HG02885 (cell line): ENCODE data around the gene RPA1.
"Not testable (repeated sequence)": the region's sequence is repeated elsewhere in the genome, so short reads cannot be mapped to it uniquely, and the experiment has no call there.

Experiments used
- ATAC-seq: cut with Tn5 transposase; IDR thresholded peaks from one replicate; pipeline ENCODE4 v1.9.1; 2021; ENCODE audit warnings: mild to moderate bottlenecking; ENCODE audit not compliant: unreplicated experiment, poor library complexity

RPA1 gene

DNA sequence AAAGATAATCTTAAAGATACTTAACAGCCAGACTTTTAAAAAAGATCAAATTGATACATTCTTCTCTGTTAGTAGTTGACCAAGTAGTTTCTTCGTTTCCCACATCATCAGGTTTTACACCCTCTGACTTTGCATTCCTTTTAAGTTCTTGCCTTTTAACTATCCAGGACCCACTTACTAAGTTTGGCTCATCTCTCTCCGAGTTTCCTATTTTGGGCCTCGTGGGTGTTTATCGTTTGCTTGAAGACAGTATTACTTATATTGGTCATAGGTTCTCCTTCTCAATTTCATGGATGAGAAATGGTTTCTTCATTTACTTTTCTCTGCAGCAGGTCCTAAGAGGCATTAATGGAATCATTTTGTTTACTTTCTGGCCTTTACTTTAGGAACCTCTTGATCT, 43.2 kb downstream of the RPA1 start:
- ATAC-seq: no peak

DNA sequence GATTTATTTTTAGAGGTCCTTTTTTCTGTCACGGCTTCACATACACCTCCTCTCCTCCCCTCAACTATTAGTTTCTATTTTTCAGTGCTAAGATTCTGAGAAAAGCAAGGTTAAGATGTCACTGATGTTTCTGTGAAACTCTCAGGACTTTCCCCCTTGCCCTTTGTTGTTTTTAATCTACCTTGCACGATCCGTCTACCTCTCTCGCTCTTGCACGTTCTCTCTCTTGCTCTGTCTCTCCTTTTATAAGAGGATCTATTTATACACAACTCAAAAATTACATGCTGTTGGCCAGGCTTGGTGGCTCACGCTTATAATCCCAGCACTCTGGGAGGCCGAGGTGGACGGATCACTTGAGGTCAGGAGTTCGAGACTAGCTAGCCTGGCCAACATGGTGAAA, 43.6 kb downstream of the RPA1 start:
- no peak for ATAC-seq

DNA sequence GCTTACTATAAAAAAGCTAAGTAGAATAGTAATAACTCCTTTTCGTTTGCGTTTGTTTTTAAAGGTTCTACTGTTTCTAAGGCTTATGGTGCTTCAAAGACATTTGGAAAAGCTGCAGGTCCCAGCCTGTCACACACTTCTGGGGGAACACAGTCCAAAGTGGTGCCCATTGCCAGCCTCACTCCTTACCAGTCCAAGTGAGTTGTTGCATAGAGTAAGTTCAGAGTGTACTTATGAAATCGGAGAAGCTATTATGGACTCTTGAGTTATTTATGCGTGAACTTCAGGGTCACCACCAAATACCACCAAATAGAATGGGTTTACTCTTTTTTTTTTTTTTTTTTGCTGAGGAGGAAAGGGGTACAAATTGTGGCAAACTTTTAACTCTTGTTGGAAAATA, 45.8 kb downstream of the RPA1 start:
- ATAC-seq: no peak

DNA sequence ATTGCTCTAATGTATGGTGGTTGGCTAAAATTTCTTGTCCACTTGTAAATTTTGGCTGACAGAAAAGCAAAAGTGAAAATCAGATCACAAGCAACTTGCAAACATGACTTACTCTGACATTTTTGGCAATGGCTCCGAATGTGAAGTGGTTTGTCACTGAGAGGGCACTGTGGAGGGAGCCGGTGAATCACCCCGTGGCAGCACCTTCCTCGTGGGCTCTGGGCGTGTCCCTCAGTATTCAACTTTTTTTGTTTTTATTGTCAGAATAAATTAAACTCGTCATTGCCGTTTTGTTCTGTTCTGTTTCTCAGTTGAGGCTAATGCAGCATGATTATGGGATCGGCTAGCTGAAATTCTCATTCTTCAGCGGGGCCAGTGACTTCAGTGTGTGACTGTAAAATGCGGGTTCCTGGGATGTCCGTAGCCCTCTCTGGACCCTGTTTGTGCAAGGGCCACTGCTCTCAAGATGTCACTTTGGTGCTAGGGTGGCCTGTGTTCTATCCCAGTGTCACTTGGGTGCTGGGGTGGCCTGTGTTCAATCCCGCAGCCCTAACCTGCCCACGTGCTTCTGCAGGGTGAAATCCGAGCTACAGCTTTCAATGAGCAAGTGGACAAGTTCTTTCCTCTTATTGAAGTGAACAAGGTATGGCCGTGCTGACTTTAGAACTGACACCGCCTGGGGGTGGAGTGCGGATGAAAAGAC, 48.8 kb downstream of the RPA1 start:
- no peak for ATAC-seq

DNA sequence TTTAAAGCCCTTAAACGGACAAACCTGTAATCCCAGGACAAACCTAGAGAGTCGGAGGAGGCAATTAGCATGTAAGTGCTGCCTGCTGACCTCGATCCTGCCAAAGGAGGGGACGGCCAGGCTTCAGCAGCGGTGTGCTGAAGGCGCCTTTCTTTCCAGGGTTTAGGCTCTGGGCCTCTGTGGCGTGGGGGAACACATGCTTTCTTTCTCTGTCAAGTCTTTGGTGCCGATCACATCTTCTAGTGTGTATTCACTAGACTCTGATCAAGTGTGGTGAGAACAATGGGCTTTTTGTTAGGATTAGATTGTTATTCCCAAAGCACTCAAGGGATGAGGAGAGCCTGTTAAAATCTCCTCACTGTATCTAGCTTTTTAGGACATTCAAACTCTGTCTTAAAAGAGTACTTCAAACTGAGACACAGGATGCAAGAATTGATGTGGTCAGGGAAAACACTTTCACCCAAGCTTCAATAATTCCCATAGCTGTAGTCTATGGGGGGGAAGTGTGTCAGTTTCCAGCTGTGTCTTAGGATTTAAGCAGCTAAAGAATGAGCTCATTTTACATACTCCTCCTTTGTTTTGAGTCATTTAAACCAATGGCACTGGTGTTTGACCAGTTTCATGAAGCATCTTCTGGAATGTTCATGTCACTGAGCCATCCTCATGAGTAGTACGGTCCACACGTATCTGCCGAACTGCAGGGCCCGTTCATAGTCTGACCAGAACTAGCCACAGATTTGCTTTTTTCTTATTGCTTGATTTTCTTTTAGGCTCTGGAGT, 51.2 kb downstream of the RPA1 start:
- no peak for ATAC-seq

DNA sequence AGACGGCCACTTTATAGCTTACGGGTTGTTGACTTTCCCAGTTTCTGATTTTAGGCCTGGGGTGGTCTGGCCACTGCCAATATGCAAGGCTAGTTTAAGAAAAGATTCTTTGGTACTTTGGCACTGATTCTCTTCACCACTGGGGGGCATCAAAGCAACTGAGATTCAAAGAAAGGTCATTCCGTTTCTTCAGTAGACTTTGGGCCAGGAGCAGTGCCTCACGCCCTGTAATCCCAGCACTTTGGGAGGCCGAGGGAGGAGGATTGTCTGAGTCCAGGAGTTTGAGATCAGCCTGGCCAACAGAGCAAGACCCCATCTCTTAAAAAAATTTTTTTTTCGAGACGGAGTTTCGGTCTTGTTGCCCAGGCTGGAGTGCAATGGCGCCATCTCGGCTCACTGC, 53.0 kb downstream of the RPA1 start:
- no peak for ATAC-seq

DNA sequence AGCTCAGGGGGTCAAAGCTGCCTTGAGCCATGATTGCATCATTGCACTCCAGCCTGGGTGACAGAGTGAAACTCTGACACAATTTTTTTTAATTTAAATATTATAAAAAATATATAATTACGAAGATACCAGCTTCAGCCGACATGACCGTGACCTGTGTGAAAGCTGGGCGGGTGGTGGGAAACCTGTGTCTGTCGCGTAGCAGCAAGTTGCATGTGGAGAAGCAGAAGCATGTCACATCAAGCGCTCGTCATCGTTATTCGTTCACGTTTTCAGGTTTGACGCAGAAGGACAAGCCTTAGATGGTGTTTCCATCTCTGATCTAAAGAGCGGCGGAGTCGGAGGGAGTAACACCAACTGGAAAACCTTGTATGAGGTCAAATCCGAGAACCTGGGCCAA, 53.7 kb downstream of the RPA1 start:
- no peak for ATAC-seq

DNA sequence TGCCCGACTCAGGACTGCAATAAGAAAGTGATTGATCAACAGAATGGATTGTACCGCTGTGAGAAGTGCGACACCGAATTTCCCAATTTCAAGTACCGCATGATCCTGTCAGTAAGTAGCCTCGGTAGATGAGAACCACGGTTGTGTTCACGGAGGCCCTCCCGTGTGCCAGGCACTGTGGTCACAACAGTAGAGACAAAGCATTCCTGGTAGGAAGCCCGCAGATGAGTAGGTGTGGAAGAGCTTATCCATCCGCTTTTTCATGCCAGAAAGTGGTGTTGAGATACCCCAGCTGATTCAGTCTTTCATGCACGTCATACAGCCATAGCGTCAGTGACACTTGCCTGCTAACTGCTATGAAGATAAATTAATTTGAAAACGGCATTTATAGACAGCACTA, 58.9 kb downstream of the RPA1 start:
- no peak for ATAC-seq

DNA sequence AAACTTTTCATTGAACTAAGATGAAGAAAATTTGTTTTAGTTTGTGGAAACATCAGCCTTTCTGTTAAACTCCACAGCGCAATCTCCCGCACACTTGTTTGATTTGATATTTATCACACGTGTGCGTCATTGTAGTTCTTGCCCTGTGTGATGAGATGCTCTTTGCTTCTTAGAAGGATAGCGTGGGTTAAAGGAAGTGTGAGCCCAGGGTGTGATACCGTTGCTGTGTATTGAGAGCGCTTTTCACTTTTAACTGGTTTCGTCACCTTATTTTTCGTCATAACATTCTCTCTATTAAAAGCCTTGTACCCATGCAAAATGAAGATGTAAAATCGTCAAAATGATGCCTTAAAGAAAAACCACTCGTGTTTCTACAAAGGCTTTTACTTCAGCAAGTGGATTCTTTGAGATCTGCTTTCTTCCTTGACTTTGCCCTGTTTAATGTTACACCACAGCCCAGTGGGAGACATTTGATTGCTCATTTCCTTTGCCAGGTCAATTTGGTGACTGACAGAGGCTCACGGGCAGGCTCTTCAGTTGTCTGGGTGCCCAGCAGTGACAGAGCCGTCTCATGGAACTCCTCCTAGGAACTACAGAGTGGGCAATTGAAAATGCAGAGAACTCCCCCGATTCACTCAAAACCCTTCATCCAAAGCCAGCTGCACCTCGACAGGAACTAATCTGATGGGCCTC, 61.1 kb downstream of the RPA1 start:
- no peak for ATAC-seq

DNA sequence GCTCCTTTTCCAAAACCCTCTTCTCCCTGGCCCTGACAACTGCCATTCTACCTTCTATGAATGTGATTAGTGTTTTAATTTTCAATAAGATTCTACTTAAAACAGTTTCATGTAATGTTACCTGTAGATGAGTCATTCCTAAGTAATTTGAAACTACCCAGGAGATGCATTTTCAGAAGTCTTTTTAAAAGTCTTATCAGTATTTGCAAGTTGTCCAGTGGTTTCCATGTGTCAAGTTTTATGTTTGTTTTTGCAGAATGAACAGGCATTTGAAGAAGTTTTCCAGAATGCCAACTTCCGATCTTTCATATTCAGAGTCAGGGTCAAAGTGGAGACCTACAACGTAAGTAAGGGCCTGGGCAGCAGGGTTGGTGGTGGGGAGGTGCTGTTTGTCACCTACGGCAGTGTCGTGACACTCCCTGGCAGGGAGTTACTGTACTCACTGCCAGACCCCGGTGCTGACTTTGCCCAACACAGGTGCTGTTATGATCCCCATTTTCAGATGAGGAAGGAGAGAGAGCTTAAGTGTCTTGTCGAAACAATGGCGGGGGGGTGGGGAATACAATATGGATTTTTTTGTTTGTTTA, 65.0 kb downstream of the RPA1 start:
- ATAC-seq: no peak

DNA sequence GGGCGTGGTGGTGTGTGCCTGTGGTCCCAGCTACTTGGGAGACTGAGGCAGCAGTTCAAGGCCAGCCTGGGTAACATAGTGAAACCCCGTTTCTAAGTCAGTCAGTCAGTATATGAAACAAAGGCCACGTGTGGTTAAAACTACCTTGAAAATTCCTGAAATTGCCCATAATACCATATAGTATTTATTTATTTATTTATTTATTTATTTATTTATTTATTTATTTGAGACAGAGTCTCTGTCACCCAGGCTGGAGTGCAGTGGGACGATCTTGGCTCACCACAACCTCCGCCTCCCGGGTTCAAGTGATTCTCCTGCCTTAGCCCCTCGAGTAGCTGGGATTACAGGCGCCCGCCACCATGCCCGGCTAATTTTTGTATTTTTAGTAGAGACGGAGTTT, 65.7 kb downstream of the RPA1 start:
- ATAC-seq: not testable (repeated sequence)

DNA sequence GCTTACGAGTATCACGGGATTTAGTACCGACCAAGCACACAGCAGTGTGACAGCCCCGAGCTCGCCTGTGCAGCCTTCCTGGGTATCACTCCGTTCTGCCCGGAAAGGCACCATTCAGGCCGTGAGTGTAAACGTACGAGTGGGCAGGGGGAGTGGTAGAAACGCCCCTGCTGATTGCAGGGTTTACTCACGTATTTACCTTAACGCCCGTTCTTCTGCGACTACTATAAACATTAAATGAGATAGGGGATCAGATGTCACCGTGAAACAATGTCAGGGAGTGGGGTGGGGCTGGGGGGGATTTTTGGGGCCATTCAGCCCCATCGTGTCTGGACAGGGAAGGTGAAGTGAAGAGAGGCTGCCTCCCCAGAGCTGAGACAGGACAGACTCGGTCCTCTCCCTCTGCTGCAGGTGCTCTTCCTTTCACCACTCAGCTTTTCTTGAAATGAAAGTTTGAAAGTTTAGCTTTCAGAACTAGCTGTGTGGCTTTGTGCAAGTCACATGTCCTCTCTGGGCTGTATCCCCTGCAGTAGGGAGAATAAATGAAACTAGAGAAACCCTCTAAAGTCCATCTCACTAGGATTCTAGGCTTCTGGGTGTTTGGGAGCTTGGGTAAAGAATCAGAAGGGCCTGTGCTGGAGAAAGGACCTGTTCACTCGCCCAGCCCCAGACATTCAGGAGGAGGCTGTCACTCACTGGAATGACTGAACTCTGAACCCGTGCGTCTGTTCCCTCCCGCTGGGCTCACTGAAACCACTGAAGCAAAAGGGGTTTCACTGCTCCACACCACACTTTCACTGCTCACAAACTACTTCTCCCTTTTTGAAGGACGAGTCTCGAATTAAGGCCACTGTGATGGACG, 66.7 kb downstream of the RPA1 start:
- peak; percentile 59 for ATAC-seq

DNA sequence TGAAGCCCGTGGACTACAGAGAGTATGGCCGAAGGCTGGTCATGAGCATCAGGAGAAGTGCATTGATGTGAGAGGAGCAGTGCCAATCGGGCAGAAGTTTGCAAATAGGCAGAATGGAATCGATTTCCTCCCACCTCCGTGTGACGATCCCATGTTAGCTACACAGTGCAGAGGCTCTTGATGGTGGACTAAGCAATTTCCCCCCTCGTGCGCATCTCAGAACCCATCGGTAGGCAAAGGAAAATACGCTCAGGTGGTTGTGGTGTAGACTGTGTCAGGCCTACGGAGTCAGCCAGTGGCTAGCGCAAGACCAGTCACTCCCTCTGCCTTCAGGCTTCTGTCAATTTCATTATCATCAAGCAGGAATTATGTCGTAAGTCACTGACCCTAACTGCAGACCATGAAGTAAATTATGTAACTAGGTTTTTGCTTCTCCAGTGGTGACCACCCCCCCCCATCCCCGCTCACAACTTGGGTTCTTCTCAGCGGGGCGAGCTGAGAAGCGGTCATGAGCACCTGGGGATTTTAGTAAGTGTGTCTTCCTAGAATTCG, 67.4 kb downstream of the RPA1 start:
- no peak for ATAC-seq

DNA sequence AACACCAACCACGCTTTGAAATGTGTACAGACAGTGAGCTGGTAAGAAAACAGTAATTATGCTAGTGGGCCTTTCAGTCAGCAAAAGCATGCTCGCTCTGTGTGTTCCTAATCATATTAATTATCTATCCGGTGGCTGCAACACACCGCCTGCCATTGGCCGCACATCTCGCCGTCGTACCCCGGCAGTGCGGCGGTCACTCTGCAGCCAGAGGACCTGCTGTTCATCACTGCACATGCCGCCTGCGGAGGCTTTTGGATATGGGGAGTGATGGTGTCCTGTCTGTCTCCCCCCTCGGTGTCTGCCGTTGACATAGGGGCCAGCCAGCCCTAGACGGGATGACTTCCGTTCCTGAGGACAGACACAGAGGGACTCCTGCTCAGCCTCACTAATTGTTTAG, 68.5 kb downstream of the RPA1 start:
- ATAC-seq: no peak

DNA sequence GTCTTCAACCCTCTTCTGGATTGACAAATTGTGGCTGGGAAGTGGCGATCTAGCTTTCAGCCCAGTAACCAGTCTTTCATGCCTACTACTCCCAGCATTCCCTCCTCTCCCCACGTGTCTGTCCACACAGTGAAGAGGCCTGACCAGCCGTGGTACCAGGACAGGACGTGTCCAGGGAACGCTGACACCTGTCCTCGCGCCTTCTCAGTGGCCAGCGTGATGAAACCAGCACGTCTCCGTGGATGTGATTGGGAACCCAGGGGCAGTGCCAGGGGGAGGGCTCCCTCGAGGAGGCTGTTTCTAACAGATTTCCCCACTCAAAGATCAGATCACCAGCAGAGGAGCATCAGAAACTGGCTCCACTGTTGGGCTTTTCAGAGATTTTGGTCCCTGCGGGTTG, 69.1 kb downstream of the RPA1 start:
- ATAC-seq: no peak

DNA sequence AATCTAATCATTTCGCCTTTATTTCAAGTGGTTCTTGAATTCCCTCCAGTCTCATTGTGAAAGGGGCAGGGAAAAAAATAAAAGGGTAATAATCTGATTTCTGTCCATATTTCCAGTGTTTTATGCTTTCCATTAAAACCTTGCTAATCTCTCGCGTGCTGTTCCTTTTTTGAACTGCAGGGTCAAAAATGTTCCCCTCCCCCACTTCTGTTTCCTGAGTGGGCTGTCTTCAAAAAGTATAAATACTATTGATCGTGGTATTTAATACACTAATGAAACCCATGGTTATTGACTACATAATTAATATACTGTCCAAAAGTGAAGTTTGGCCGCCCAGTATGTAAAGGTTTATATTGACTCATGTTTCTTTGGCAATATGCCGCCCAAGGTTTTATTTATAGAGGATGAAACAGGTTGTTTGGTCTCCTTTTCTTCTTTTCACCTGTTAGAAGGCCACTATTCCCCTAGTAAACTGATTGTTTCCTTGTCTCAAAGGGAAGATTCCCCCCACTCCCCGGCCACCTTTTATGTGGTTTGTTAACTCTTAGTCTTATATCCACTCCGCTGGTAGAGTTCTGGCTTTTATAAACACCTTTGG, 69.7 kb downstream of the RPA1 start:
- ATAC-seq: no peak

DNA sequence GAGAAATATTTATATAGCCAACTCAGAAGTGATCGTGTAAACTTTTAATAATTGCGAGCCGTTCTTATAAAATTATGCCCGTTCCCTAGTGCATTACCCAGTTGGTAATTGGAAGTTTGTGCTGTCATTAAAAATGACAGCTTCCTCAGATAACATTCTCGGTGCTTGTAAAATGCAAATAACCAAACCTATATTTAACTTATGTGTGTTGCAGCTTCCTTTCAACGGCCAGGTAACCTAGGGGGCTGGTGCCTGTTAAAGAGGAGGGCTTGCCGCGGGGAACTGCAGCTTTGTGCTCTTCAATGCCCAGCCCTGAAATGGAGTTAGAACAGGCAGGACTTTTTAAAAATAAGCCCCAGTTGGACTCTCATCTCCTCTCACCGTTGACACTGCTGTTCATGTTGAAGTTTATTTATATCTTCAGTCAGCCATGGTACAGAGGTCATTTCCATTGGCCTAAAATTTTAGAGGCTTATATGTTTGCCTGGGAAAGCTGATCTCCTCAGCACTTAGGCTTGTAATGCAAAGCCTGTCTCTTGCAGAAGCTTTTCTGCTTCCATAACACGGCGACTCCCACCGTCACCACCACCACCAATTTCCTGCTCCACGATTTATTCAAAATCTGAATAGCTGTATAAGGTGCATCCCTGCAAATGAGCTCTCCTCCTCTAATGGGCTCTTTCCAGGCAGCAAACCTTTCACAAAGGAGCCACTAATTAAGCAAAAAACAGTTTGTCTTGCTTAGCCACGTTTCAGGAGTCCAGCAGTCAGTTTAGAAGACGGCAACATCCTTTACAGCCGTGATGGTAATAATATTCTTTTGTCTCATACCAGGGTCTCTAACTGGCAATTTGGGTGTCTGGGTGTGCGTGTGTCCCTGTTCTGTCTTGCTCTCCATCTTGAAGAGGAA, 74.7 kb downstream of the RPA1 start:
- no peak for ATAC-seq

DNA sequence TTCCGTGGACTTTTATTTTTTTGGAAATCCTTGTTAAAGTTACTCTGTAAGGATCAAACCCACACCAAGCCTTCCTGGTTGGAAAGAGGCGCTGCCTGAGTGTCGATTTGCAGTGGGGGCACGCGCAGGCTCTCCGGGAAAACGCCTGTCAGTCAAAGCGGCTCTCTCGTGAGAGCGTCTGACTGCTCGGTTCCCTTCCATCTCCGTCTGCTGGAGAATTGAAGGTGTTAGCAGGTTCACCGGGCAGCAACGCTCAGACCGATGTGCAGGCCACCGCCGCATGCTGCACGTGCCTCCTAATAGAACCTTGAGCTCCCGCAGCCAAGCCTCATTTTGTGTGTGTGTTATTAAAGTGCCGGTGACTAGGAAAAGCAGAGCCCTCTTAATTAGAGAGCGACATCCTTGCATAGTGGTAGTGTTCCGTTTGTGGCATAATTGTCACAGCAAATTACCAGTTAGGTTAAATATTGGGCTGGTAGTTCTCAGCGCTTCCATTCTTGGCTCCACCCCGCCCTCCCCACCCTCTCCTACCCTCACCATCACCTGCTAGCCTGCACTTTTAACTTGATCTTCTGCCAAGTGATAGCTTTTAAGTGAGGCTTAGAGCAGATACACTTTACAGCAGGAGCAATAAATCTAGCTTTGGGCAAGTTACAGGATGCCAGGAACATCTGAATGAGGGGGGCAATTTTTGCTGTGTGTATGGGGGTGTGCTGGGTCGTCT, 75.5 kb downstream of the RPA1 start:
- no peak for ATAC-seq
